Activated gamma-delta T cell treated with Interleukin-2 at 50 U/mL for 16 hours (primary cell): Measurements from ENCODE around the gene STAG1.

Experiments
- DNase-seq: peaks from one replicate; pipeline ENCODE4 v3.0.0-alpha.2; 2020

The STAG1 gene

DNA sequence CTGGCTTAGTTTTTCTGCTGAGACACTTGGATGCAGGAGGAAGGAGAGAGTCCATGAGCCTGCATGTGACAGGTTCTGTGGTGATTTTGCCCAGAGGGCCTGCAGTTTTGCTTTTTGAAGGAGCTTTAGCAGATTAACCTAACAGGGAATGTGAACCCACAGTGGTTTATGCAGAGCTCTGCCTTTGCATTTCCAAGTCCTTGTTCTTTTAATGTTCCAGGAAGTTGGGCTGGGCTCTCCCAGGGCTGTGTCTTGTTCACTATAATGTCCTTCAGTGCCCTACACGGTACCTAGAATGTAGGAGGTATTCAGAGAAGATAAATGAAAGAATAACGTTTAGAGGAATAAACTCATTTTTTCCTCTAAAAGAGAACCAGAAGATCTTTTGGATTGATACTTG is 451.7 kb downstream of the STAG1 start:
- no peak for DNase-seq

DNA sequence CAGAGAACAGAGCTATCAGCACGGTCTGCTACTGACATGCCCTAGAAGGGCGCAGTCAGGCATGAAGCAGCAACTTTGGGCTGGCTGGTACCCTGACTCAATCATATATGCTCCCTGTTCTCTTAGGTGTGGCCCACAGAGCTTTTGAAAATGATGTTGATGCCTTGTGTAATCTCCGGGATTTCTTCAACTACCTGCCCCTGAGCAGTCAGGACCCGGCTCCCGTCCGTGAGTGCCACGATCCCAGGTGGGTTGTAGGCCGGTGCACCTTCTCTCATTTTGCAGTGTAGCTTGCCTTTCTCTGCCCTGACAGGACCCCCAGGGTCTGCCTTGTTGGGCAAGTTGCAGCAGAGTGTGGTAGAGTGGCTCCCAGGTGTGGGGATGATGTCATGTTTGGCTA is 454.4 kb downstream of the STAG1 start:
- no peak for DNase-seq

DNA sequence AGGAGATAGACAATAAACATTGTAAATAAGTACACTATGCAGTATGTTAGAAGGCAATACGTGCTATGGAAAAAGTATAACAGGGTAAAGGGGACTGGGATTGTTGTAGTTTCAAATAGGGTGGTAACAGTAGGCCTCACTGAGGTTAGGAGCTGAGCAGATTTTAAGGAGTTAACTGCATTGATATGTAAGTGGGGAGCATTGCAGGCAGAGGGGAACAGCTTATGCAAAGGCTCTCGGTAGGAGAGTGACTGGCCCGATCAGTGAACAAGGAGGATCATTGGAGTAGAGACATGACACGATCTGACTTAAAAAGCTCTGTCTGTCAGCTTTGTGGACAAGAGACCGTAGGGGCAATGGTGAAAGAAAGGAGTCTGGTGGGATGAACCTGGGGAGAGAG is 455.2 kb downstream of the STAG1 start:
- no peak for DNase-seq

DNA sequence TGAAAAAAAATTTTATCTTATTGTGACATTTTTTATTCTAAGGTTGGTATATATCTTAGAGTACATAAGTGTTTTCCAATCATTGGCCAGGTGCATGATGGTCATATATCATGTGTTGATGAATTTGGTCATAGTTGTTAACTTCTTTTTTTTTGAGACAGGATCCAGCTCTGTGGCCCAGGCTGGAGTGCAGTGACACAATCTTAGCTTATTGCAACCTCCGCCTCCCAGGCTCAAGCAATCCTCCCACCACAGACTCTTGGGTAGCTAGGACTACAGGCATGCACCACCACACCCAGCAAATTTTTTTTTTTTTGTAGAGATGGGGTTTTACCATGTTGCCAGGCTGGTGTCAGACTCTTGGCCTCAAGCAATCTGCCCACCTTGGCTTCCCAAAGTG is 458.0 kb downstream of the STAG1 start:
- no peak for DNase-seq

DNA sequence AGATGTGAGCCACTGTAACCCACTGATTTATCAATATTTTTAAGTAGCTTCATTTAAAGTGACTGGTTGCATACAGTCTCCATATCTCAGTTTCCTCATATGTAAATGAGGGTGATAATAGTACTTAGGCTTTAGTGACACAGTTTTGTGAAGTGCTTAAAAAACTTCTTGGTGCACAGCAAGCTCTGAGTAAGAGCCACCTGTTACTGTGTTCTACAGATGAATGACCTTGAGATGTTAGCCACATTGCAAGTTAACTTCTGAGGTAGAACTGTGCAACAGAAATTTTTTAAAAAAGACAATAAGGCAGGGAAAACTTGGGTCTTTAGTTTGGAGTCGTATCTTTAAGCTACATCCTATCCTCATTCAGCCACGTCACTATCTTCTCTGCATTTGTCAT is 458.9 kb downstream of the STAG1 start:
- no peak for DNase-seq

DNA sequence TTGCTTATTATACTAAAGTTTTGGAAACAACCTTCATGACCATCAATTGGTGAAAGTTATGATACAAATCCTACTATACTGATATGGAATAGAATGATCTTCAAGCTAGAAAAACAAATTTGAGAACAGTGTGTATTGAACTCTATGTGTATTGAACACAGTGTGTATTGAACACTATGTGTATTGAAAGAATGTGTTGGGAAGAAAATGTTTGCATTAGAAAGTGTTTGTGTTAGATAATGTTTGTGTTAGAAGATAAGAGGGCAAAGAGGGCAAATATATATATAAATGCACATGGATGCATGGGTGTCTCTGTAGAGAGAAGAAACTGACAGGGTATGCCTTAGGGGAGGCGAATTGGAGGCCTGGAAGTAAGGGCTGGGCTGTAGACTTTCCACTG is 459.7 kb downstream of the STAG1 start:
- DNase-seq = no peak

DNA sequence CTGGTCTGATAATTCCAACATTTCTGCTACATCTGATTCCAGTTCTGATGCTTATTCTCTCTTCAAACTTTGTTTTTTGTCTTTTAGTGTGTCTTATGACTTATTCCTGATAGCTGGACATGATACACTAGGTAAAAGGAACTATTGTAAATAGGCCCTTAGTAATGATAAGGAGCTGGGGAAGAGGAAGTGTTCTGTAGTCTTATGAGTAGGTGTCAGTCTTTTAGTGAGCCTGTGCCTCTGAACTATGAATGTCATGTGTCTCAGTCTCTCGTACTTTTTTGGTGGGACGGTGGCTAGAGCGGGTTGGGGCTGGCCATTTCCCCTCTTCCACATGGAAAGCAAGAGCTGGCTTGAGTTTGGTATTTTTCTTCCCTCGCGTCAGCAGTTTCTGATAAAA is 460.9 kb downstream of the STAG1 start:
- DNase-seq = no peak
